GM10266 (cell line): Measurements from ENCODE around the gene SYT17.

Experiments used
- DNase-seq: peaks from one replicate; pipeline ENCODE4 v3.0.0; 2012; ENCODE audit errors: extremely low spot score
- TF ChIP-seq, protein P1 (sequence below): IDR thresholded peaks from 2 replicates; pipeline ENCODE4 v1.5.1; 2012; ENCODE audit warnings: mild to moderate bottlenecking, low read depth; ENCODE audit not compliant: control insufficient read depth, insufficient read depth; ENCODE audit errors: missing control alignments

SYT17 gene

DNA sequence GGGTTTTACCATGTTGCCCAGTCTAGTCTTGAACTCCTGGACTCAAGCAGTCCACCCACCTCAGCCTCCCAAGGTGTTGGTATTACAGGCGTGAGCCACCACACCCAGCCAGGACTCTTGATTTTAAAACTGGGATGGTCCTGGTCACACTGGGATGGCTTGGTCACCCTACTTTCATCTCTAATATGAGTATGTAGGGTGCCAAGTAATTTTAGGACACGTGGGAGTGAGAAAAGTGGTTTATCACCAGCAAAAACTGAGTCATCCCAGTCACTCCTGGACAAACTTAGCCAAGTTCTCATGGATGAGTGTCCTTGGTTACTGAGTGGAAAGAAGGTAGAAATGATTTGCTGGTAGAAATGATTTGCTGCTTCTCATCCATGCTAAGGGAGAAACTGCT is 127.4 kb downstream of the SYT17 start:
- TF ChIP-seq, protein P1, sequence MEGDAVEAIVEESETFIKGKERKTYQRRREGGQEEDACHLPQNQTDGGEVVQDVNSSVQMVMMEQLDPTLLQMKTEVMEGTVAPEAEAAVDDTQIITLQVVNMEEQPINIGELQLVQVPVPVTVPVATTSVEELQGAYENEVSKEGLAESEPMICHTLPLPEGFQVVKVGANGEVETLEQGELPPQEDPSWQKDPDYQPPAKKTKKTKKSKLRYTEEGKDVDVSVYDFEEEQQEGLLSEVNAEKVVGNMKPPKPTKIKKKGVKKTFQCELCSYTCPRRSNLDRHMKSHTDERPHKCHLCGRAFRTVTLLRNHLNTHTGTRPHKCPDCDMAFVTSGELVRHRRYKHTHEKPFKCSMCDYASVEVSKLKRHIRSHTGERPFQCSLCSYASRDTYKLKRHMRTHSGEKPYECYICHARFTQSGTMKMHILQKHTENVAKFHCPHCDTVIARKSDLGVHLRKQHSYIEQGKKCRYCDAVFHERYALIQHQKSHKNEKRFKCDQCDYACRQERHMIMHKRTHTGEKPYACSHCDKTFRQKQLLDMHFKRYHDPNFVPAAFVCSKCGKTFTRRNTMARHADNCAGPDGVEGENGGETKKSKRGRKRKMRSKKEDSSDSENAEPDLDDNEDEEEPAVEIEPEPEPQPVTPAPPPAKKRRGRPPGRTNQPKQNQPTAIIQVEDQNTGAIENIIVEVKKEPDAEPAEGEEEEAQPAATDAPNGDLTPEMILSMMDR = no peak
- no peak for DNase-seq

DNA sequence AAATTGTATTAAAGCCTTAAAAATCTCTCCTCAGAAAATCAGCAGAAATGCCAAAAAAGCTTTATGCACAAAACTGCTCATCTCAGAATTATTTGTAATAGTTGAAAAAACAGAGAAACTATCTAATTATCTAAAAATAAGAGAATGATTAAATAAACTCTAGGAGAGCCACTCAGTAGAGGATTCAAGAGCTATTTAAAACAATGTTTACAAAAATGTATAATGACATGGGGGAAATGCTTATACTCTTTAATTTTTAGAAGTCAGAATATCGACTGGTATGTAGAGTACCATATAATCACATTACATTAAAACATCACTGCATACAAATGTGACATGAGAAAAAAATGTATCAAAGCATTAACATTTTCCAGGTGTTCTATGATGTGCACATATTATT is 129.4 kb downstream of the SYT17 start:
- no peak for DNase-seq
- TF ChIP-seq, protein P1 = no peak

DNA sequence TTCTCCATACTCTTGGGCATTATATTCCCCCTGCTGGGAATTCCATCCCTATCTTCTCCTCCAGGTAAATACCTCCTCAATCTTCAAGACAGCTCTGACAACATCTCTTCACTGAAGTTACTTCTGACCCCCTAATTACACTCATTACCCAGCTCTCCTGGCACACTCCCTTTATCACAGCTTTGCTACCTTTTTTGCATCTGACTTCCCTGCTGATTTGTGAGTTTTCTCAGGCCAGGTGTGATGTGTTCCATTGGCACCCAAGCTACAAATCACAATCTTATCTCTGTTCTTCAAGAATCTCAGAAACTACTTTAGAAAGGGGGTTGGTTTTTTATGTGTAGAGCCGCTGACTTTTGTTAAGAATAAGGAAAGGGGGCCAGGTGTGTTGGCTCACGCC is 131.5 kb downstream of the SYT17 start:
- DNase-seq = no peak
- TF ChIP-seq, protein P1 = no peak

DNA sequence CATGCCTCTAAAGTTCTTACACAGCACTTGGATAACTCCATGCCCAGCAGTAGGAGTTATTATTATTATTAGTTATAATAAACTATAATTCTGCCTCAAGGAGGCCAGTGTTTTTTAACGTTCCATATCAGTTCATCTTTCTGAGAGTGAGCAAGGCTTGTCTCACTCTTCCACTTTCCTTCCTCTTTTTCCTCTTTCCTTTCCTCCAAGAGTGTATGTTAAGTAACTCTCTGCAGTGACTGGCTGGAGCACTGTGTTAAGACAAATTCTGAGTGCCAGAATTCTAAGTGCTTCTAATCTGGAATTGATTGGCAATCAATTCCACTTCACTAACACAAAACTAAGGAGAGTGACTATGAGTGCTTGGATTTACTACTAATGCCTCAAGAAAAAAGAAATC is 133.9 kb downstream of the SYT17 start:
- TF ChIP-seq, protein P1 = no peak
- DNase-seq = no peak

DNA sequence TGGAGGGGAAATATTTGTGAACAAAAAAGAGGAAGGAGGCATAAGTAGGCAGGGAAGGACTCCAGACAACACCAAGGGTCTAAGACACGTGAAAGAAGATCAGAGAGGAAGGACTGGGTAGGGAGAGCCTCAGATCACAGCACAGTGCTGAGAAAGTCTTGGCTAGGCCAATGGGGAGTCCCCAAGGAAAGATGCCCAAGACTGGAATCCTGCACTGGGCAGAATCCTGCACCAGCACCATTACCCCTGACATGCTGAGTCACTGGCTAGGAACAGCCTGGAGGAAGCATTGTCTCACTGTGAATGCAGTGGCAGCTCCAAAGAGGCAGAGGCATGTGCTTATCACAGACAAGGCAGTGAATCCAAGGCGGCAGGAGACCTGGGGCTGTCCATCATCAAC is 136.7 kb downstream of the SYT17 start:
- DNase-seq = no peak
- TF ChIP-seq, protein P1 = no peak

DNA sequence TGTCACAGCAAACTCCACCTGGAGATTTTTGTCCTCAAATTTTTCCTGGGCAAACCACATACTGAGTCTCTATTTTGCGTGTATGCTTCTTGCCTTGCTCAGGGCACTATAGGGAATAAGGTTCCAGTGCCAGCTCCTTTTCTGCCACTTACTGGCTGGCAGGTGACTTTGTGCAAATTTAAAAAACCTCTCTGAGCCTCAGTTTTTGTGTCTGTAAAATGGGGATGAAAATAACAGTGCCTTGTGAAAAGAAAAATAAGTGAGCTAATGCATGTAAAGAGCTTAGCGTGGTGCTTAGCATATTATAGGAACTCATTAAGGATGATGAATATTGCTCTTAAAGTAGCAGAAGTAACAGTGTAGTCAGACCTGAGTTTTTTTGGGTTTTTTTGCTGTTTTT is 137.4 kb downstream of the SYT17 start:
- no peak for DNase-seq
- TF ChIP-seq, protein P1 = no peak

DNA sequence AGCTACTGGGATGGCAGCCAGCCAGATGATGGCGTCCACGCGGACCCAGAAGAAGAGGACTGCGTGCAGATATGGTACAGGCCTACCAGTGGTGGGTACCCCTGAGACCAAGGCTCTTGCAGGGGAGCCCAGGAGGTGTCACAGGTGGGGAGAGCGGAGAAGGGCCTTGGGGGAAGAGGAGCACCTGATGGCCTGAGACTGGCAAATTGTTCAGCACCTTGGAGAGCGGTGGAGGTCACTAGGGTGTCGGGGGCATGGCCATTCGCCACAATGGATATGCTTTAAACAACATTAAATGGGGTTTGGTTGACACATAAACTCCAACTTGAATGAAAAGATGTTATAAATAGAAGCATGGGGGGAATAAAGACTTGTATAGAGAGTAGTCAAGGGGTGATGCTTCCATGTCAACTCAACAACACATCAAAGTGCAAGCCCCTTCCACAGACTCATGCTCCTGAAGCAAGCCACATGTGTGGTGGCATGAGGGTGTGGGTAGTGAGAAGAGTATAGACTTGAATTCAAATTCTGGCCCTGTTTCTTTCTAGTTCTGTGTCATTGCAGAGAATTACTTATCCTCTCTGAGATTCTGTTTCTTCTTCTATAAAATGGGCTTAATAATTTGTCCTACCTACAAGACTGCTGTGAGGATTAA is 139.7 kb downstream of the SYT17 start:
- no peak for DNase-seq
- TF ChIP-seq, protein P1 = no peak
